GM12872 (cell line): ENCODE measurements around the gene NTRK3.

Experiments used
- CTCF ChIP-seq: IDR thresholded peaks from 3 replicates; pipeline ENCODE4 v1.5.1; 2011; ENCODE audit warnings: low read depth, mild to moderate bottlenecking, low read length, moderate library complexity; ENCODE audit not compliant: insufficient read depth

NTRK3 gene

GRCh38 chr15:87860743-87861142 is 395.8 kb downstream of the NTRK3 start:
- TF ChIP-seq CTCF = no peak

DNA sequence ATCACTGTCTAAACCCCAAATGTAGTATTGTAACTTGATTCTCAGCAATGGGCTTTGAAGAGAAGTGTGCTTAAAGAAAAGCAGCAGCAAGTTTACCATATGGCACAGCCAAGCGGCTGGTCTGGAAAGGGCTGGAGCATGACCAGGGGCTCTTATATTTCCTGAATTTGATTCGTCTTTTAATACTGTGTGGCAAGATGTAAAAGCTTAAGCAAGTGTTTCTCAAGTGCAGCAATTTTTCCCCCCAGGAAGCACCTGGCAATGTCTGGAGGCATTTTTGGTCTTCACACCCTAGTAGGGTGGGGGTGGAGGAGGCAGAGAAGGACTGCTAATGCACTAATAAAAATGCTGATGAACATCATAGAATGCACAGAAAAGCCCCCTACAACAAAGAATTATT is 397.9 kb downstream of the NTRK3 start:
- no peak for TF ChIP-seq CTCF

DNA sequence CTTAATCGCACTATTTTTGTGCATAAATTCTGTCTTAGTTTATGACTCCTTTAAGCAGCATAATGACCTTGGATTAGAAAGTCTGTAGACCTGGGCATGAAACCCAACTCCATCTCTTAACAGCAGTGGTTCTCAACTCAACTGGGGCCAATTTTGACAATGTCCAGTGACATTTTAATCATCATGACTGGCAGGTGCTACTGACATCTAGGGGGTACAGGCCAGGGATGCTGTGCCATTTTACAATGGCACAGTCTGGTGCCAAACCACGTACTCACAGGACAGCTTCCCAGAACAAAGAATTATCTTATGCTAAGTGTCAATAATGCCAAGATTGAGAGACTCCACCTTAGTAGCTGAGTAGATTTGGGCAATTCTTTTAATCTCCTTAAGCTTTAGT is 405.0 kb downstream of the NTRK3 start:
- no peak for TF ChIP-seq CTCF

DNA sequence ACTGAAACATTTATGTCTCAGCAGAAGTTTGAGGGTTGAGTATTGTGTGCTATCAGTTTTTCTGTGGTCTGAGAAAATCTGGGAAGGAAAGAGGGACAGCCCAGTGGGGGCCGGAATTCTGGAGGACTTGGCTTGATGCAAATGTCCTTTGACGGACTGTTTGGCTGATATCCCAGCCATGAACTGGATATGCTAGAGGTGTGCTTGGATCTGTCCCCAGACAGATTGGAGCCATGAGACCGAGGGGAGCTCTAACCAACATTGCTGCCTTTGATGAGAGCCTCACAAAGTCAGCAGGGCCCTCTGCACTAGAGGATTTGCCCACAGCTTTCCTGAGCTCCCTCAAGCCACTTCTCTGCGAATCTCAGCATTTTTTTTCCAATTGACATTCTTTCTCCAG is 405.6 kb downstream of the NTRK3 start:
- TF ChIP-seq CTCF = no peak

GRCh38 chr15:87849181-87849580 is 407.4 kb downstream of the NTRK3 start:
- TF ChIP-seq CTCF = no peak

- TF ChIP-seq CTCF = no peak
These were observed 408.5 kb downstream of the NTRK3 start for GRCh38 chr15:87848012-87848411.

- no peak for TF ChIP-seq CTCF
These were observed 409.8 kb downstream of the NTRK3 start for GRCh38 chr15:87846746-87847145.

DNA sequence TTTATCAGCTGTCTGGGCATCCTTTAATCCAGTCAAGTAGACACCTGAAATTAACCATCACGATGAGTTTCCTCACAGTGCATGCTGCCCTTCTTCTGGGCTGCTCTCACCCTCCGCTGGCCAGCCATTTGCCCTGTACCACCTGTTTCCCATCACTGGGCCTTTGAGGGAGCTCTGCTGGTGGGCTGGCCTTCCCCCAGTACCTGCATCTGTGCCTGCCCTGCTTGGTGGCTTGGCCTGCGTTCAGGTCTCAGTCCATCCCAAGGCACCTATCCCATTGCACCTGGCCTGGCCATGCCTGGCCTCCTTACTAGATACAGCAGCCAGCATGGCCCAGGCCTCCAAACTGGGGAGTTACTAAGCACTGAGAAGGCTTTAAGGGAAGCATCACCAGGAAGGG is 413.2 kb downstream of the NTRK3 start:
- no peak for TF ChIP-seq CTCF
